Ovary (tissue), 9 donors: ENCODE measurements around the gene TMEM212. TPM values are rescaled to one million over a fixed set of nuclear protein-coding genes. Genes with fewer than 3 reads are reported as not detected.

Experiments used
- DNase-seq, 5 donors: peaks; one replicate each; pipeline ENCODE4 v3.0.0-alpha.2; 2019 to 2020
- H3K27ac ChIP-seq, 2 donors: fragments of 200-600 bp; one replicate each; pipeline versions ENCODE4 v1.5.1 to v1.8.0; 2019 to 2022
- H3K27me3 ChIP-seq: fragments of 200-600 bp; one replicate; pipeline ENCODE4 v1.8.0; 2022
- H3K36me3 ChIP-seq: fragments of 200-600 bp; sonication (generic); one replicate; pipeline ENCODE4 v1.5.1; 2019
- H3K4me1 ChIP-seq: one replicate; pipeline ENCODE4 v1.8.1; 2013; ENCODE audit warnings: mild to moderate bottlenecking, moderate library complexity; ENCODE audit not compliant: insufficient read depth
- H3K4me3 ChIP-seq: fragments of 200-600 bp; sonication (generic); one replicate; pipeline ENCODE4 v1.5.1; 2017
- H3K9me3 ChIP-seq, 2 donors: fragments of 200-600 bp in 1 of 2; sonication (generic) in 1 of 2; one replicate each; pipeline versions ENCODE4 v1.5.1 to v1.8.1; 2013 to 2019; ENCODE audit warnings: mild to moderate bottlenecking in 1 of 2, moderate library complexity in 1 of 2
- EP300 ChIP-seq: sonication (generic); formaldehyde crosslinking; IDR thresholded peaks from one replicate; pipeline ENCODE4 v1.6.1; 2017; ENCODE audit warnings: antibody characterized with exemption
- POLR2A ChIP-seq: fragments of 450-650 bp; IDR thresholded peaks from one replicate; pipeline ENCODE4 v1.6.1; 2017; ENCODE audit warnings: antibody characterized with exemption, mild to moderate bottlenecking, moderate library complexity
- WGBS, 3 donors: extraction: QIAGEN DNeasy Blood & Tissue Kit in 1 of 3; methylation state at CpG; one replicate each; pipeline versions ENCODE4 v1.1.5 to v1.1.7; 2013 to 2017; 5-methylcytosine and 5-hydroxymethylcytosine counted together
- intact Hi-C, 4 donors: fragments of 100-400 bp; cut with DNase I; formaldehyde crosslinking; loops; one replicate each; pipeline versions ENCODE4 v1.11.0 to v1.15.1; 2022 to 2023
- polyA plus RNA-seq, 2 donors: library from polyadenylated mRNA; stranded (reverse); fragments of 200-250 nt in 1 of 2; fragments of 350-450 nt in 1 of 2; fragmentation: Illumina TruSeq in 1 of 2; extraction: RNeasy Lipid Tissue Mini Kit (QIAGEN cat#74804) in 1 of 2; gene quantifications; one replicate each; pipeline ENCODE4 v1.2.3, GENCODE V29; 2013 to 2014
- total RNA-seq, 7 donors: library from RNA; depleted of rRNA in 2 of 7; stranded (reverse); fragments of >200 nt in 2 of 7; fragmentation: NEBNext Ultra II Directional in 3 of 7; extraction: Animal tissue kit (Norgen Biotek cat#: 25700) in 3 of 7; gene quantifications; one replicate each; pipeline versions ENCODE4 v1.1.0 to v1.2.4, GENCODE V29; 2016 to 2023
- TF ChIP-seq, protein P1 (sequence below), 3 donors: fragments of 450-650 bp in 2 of 3; fragments of 200-600 bp in 1 of 3; IDR thresholded peaks; one replicate each; pipeline versions ENCODE4 v1.5.1 to v1.8.0; 2016 to 2022; ENCODE audit warnings: antibody characterized with exemption in 3 of 3, mild to moderate bottlenecking in 1 of 3
- donor health status: DM: no; HTN: no; CAD: no; lungs with moderate emphysema.
- donor health status: DM: no; HTN: no; CAD: no.
- donor health status: Bipolar disorder and iron deficiency.
- donor health status: DM: yes; HTN: yes; CAD: no.
- donor health status: DM: no; HTN: no; CAD: no.
- donor health status: DM: yes; HTN: yes; CAD: no.

Gene TMEM212
- total and polyA plus RNA-seq, 9 donors: 0.35 to 5.5 (median 0.93) TPM; not detected in 5

DNA sequence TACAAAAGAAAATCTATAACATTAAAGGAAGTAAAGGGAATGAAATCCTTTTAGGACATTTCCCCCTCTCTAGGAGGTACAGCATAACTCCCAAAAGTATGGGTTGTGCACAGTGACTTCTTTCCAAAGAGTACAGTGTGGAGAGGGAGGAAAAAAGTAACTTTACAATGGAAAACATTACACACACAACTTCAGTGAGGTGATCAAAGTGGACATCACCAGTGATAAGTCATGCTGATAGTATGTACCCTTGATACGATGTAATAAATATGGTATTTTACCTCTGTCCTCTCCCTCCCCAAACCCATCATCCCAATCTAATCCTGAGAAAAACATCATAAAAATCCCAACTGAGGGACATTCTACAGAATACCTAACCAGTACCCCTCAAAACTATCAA lies 43.6 kb upstream of the TMEM212 start:
- 90 to 94% (median 91%) methylated on average over 1 of the region's 1 CpG for WGBS, 3 donors
- peaks cover 12% of the 10 kb centered on the region for H3K4me1 ChIP-seq
- no peaks in the 10 kb centered on the region for H3K9me3 ChIP-seq
- no peaks in the 10 kb centered on the region for H3K27me3 ChIP-seq
- TF ChIP-seq POLR2A: no peak
- TF ChIP-seq EP300: no peak
- TF ChIP-seq, protein P1, sequence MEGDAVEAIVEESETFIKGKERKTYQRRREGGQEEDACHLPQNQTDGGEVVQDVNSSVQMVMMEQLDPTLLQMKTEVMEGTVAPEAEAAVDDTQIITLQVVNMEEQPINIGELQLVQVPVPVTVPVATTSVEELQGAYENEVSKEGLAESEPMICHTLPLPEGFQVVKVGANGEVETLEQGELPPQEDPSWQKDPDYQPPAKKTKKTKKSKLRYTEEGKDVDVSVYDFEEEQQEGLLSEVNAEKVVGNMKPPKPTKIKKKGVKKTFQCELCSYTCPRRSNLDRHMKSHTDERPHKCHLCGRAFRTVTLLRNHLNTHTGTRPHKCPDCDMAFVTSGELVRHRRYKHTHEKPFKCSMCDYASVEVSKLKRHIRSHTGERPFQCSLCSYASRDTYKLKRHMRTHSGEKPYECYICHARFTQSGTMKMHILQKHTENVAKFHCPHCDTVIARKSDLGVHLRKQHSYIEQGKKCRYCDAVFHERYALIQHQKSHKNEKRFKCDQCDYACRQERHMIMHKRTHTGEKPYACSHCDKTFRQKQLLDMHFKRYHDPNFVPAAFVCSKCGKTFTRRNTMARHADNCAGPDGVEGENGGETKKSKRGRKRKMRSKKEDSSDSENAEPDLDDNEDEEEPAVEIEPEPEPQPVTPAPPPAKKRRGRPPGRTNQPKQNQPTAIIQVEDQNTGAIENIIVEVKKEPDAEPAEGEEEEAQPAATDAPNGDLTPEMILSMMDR (IDR thresholded peaks at IDR 0.05): no peak
- DNase-seq: no peak
- intact Hi-C loops: no loop called here
- no peak overlapping the region for H3K4me3 ChIP-seq
- no peak overlapping the region for H3K27ac ChIP-seq
- H3K36me3 ChIP-seq: no peaks in the 10 kb centered on the region

DNA sequence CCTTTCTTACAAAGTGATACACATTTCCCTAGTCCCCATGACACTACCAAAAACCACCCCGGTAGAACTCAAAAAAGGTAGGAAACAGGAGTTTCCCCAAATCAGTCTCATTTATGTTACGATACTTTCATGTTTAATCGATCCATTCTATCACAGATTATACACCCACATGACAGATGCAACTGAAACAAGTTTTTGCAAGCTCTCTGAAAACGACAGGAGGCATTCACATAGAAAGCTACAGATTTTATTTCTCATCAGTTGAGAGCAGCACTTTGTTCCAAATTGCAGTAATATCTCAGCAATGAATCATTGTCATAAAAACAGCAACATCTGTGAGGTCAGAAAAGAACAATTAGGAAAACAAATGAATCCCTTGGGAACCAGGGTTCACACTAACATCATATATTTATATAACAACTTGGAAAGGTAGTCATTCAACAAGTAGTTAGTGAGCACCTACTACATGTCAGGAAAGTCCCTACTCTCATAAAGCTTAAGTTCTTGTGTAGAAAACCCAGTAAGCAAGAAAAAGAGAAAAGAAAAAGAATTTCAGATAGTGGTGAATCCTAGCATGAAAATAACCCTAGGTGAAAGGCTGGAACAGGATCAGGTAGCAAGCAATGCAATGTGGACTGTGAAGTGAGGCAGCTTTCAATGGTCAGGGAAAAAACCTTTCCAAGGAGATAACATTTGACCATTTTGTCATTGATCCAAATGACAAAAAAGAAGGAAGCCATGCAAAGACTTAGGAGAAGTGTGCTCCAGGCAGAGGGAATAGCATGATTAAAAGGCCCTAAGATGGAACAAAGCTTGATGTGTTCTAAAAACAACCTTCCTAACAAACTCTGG lies 41.2 kb upstream of the TMEM212 start:
- no peak for DNase-seq
- no peaks in the 10 kb centered on the region for H3K9me3 ChIP-seq
- H3K27ac ChIP-seq: peak overlapping the region; percentile 32 to 83
- 30 to 44% (median 35%) methylated on average over 4 of the region's 4 CpGs for WGBS, 3 donors
- H3K36me3 ChIP-seq: no peaks in the 10 kb centered on the region
- peaks cover 22% of the 10 kb centered on the region for H3K4me1 ChIP-seq
- H3K4me3 ChIP-seq: no peak overlapping the region
- intact Hi-C loops: loop anchor here in 1 of 4 donors (5.0 kb wide), 1 partner anchor 35 kb away; no protein-coding TSS in a partner anchor
- no peak for TF ChIP-seq POLR2A
- TF ChIP-seq EP300: no peak
- TF ChIP-seq, protein P1 (IDR thresholded peaks at IDR 0.05): no peak
- H3K27me3 ChIP-seq: no peaks in the 10 kb centered on the region

DNA sequence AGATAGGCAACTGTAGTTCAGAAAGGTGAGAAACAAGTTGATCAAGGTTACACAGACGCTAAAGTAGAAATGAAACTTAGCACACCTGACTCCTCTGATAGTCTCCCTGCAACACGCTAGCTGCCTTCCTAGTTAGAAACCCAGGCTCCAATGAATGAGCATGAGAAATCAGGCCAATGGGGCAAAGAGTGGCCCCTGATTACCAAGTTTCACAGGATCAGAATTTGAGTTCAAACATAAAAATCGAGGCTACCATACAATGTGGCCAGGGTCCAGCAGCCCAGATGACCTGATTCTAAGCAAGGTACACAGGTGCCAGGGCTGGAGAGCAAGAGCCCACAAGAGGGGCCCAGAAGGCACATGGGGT lies 40.6 kb upstream of the TMEM212 start:
- intact Hi-C loops: loop anchor here in 1 of 4 donors (5.0 kb wide), 1 partner anchor 35 kb away; no protein-coding TSS in a partner anchor
- 75 to 81% (median 79%) methylated on average over 3 of the region's 3 CpGs for WGBS, 3 donors

DNA sequence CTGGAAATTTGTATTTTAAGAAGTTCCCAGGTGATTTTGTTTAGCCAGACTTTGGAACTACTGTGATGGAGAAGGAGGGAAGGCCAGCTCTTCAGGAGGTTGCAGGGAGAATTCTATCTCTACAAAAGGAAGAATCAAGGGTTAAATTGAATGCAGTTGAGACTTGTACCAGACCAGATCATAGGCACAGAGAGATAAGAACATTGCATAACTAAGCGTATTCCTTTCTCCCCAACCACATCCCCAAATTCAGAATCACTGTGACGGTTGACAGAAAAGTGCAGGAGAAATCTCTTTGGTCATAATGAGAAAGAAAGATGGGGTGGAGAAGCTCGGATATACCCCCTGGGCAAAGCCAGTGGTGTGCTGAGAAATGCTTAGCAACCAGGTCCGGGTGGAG lies 40.1 kb upstream of the TMEM212 start:
- peak overlapping the region in 1 of 2 donors; percentile 83 for H3K27ac ChIP-seq
- H3K27me3 ChIP-seq: no peaks in the 10 kb centered on the region
- H3K9me3 ChIP-seq: no peaks in the 10 kb centered on the region
- DNase-seq: no peak
- peaks cover 22% of the 10 kb centered on the region for H3K4me1 ChIP-seq
- no peaks in the 10 kb centered on the region for H3K36me3 ChIP-seq
- intact Hi-C loops: loop anchor here in 1 of 4 donors (5.0 kb wide), 1 partner anchor 34 kb away; no protein-coding TSS in a partner anchor
- WGBS, 3 donors: 85 to 92% (median 89%) methylated on average over 4 of the region's 4 CpGs
- TF ChIP-seq POLR2A: no peak
- TF ChIP-seq, protein P1 (IDR thresholded peaks at IDR 0.05): no peak
- TF ChIP-seq EP300: no peak
- H3K4me3 ChIP-seq: no peak overlapping the region

More for the DNA sequence above, 40.6 kb upstream of the TMEM212 start:
- Histone ChIP-seq H3K4me1 (peaks cover 23% of the 10 kb centered on the region), H3K4me3 (no peak overlapping the region), H3K9me3 (no peaks in the 10 kb centered on the region), H3K36me3 (no peaks in the 10 kb centered on the region), H3K27ac (peak overlapping the region in 1 of 2 donors; percentile 83), H3K27me3 (no peaks in the 10 kb centered on the region)
- DNase-seq: no peak
- TF ChIP-seq EP300 (no peak), POLR2A (no peak)
- TF ChIP-seq, protein P1 (IDR thresholded peaks at IDR 0.05): no peak
